ENCODE measurements around the gene RNU11. TPM values are rescaled to one million over a fixed set of nuclear protein-coding genes. Genes with fewer than 3 reads are reported as not detected.
"Not testable (repeated sequence)": the region's sequence is repeated elsewhere in the genome, so short reads cannot be mapped to it uniquely, and the experiment has no call there.

RNU11 gene
- not detected in 2 replicates for total RNA-seq

DNA sequence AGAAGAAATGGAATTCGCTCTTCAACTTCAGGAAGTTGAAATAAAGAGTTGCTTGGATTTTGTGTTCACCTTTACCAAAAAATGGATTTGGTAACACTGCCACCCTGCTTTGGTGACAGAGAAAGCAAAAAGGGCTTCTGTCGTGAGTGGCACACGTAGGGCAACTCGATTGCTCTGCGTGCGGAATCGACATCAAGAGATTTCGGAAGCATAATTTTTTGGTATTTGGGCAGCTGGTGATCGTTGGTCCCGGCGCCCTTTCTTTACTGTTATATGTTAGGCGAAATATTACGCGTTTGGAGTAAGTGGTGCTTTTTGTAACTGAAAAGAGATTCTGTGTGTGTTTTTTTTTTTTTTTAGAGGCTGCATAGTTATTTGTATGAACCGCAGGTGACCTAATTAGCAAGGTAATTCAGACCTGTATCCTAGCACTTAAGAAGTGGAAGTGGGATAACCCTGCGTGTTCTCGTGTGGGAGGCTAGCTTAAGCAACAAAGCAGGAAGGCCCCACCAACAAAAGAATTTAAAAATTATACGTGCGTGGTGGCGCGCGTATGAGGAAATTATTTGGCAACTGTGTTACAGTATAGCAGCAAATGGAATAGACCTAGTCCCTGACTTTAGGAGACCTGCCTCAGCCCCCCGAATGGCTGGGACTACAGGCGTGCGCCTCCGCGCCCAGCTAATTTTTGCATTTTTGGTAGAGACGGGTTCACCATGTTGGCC lies at the start of gene RNU11:
TSS of gene RNU11 (plus strand) at position 127 of the 725 bp plus-strand sequence.
- DNase-seq (ENCODE audit: extremely low read depth, low read depth, low spot score), result peak; percentile 98

DNA sequence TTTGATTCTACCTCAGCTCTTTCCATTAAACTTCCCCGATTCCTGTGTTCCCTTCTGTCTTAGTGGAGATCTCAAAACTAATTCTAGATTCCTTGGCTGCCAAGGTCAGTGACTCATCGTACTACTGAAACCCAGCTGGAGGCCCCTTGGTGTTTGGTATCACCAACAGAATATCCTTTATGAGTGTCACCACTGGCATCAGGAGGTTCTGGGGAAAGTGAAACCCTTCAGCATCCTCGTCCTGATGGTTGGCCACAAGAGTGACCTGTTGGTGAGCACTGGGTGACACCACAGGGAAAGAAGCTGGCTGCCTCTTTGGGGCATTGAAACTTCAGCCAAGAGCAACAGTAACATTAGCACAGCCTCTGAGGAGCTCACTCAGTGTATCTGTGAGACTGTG lies 46.7 kb upstream of the RNU11 start:
- DNase-seq (ENCODE audit: extremely low read depth, low read depth, low spot score), result no peak

DNA sequence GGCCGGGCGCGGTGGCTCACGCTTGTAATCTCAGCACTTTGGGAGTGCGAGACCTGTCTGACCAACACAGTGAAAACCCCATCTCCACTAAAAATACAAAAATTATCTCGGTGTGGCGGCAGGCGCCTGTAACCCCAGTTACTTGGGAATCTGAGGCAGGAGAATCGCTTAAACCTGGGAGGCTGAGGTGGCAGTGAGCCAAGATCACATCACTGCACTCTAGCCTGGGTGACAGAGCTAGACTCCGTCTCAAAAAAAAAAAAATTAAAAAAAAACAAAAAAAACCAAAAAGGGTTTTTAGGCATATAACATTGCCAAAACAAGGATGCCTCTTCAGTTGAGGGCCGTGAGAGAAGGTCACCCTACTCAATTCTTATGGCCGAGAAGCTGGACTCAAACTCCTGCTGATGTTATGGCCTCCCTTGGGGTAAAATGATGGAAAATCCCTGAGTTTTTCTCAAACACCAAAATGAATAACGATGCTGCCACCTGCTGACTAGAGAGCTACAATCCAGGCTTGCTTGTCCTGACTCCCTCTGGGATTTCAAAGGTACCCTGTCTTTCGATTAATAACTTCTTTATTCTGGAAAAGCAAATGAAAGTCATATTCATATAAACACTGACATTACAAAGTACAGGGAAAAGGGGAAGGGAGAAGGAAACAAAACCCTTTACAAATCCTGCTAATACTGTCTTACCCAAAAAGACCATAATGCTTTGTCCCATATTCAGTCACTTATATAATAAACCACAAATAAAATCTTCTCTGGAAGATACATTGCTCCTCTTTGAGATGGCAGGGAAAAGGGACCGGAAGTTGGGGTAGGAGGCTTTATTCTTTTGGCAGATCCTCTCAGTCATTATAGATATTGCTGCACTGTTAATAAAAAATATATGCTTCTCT lies 45.6 kb upstream of the RNU11 start:
- no peak for DNase-seq (ENCODE audit: extremely low read depth, low read depth, low spot score)

DNA sequence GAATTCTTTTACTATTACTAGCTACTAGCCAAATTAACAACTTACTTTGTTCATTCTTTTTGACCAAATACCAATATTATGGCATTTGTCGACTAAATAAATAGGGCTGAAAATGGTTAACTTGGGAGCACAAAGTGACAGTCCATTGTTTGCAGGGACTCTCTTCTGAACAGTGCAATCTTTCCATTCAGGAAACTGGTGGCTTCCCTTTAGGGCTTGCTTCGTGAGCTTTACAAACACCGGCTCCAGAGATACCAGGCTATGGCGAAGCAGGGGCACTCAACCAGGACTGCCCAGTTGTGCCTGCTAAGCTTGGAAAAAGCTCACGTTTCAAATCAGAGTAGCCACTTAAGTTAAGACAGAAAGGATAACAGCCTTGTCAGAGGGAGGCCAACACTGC lies 44.0 kb upstream of the RNU11 start:
- no peak for DNase-seq (ENCODE audit: extremely low read depth, low read depth, low spot score)

DNA sequence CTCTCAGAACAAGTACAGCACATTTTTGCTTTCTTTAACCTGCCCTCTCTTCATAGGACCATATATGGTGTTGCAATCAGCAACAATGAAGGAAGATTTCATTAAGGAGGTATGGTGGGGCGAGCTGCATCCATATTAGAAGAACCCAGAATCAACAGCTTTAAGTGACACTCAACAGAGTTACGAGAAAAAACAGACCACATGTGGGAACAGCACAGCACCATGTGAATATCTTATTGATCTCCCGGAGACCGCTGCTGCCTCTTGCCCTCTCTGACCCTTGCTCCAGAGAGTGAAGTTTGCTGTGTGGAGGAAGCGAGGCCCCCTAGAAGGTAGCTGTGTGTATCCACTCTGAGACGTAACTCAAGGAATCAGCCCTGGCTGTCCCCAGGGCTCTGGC lies 43.4 kb upstream of the RNU11 start:
- DNase-seq (ENCODE audit: extremely low read depth, low read depth, low spot score), result no peak

DNA sequence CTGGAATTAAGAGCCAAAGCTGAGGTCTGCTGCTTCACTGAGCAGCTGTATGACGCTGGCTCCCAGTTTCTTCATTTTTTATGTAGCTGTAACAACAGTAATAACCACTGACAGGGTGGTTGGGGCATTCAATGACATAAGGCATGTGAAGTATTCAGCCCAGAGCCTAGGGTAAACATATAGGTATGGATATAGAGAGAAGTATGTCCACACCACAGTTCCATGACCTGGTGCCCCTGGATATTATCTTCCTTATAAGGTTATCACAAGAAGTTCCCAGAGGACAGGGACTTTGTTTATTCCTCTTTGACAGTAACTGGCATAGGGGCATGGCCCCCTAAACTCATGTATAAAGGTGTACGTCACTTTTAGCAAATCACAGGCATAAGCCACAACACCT lies 41.6 kb upstream of the RNU11 start:
- no peak for DNase-seq (ENCODE audit: extremely low read depth, low read depth, low spot score)

DNA sequence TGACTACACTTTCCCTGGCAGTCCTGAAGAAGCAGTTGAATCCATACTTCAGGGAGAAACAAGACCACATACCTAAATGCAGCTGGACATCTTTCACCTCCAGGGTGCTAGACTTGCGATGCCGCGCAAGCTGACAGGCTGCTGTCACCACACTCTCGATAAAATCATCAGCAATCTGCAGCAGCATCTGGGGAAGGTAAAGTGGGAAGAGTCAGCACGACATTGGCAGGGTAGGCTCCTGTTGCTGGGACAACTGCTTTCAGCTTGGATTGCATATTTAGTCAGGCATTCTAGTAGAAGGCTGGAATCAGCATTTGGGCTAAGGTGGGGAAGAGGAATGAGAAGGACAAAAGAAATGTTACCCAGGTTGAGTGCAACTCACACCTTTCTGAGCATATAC lies 35.2 kb upstream of the RNU11 start:
- DNase-seq (ENCODE audit: extremely low read depth, low read depth, low spot score), result no peak

DNA sequence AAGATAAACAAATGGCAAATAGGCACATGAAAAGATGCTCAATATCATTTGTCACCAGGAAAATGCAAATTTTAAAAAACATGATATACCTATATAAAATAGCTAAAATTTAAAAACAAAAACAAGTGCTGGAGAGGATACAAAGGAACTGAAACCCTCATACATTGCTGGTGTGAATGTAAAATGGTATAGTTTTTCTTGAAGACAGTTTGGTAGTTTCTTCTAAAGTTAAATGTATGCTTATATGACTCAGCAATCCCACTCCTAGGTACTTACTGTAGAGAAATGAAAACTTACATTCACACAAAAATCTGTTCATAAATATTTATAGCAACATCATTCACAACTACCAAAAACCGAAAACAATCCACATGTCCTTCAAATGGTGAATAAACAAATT lies 16.7 kb upstream of the RNU11 start:
- no peak for DNase-seq (ENCODE audit: extremely low read depth, low read depth, low spot score)

DNA sequence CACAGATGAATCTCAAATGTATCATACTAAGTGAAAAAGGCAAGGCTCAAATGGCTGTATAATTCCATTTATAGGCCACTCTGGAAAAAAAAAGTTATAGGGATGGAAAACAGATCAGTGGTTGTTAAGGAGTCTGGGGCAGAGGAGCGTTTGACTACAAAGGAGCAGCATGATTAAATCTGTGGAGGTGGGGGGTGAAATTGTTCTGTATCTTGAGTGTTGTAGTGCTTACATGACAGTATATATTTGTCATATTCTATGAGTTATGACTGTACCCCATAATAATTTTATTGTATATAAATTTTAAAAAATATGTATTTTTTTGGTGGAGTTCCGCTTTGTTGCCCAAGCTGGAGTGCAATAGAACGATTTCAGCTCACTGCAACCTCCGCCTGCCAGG lies 15.8 kb upstream of the RNU11 start:
- no peak for DNase-seq (ENCODE audit: extremely low read depth, low read depth, low spot score)

DNA sequence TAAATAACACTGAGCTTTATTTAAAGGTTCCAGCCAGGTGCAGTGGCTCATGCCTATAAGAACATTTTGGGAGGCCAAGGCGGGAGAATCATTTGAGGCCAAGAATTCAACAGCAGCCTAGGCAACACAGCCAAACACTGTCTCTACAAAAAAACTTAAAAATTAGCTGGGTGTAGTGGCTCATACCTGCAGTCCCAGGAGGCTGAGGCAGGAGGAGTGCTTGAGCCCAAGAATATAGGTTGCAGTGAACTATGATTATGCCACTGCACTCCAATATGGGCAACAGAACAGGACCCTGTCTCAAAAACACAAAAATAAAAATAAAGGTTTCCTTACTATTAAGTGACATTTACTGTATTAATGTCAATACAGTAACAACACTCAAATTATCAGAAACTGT lies 7.6 kb upstream of the RNU11 start:
- no peak for DNase-seq (ENCODE audit: extremely low read depth, low read depth, low spot score)

DNA sequence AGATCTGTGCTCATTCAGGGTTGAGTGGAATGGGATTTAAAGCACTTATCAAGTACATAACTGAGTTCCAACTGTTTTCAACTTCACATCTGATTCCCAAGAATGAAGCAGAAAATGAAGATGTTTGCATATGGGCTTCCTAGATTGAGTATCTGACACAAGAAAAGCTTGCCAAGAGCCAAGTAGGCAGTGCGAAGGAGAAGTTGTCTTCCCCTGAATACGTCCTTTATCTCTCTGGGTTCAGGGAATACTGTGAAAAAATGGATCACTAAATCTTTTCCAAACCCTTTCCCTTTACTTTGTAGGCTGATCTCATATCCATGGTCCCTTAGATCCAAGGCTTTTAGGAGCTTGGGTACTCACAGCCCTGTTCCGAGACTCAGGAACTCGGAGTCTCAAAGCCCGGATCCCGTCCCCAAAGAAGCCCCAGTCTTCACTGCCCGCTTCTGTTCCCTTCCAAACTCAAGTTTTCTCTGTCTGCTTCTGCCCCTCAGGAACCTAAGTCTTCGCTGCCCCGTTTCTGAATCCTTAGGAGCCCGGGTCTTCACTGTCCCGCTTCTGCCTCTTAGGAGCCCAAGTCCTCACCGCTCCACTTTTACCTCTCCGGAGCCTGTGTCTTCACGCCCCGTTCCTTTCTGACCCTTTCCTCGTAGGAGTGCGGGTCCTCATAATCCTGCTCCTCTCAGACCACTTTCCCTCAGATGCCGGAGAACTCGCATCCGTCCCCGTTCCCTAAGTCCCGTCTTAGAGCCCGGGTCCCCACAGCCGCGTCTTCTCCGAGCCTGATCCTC lies 6.1 kb upstream of the RNU11 start:
- DNase-seq (ENCODE audit: extremely low read depth, low read depth, low spot score), result no peak

DNA sequence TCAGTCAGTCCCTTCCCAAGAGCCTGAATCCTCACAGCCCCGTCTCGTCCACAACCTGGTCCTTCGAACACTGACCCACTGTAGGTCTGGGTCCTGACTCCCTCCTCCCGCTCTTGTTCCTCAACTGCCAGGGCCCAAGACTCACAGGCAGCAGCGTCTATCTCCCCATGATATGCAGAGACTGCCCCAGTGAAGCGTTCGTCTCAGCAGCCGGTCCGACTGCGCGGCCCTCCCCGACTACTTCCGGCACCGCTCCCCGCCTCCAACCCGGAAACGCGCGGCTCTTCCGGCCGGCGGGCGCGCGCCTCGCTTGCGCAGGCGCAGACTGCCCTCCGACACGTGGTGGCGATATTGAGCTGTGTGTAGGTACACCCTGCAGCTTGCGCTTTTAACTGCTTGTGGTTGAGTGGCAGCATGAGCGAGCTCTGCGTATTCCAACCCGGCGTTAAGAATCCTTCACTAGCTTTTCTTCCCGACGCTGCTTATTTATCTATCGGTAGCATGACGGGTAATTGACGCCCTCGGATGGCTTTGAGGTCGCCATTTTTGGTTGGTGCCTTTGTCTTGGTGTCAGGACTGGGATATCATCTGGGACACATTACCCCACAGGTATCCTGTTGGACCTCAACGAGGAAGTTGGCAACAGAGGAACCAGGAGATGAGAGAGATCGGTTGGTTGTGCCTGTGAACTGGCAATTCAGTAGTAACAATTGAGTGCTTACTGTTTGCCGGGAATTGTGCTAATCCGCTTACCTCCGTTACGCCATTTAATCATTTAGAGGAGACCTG lies 5.4 kb upstream of the RNU11 start, which contains the start of gene TAF12:
TSS of gene TAF12 (minus strand) at position 221 of the 789 bp plus-strand sequence. CDS start 20,986 bp downstream, outside the sequence.
- DNase-seq (ENCODE audit: extremely low read depth, low read depth, low spot score), result no peak

DNA sequence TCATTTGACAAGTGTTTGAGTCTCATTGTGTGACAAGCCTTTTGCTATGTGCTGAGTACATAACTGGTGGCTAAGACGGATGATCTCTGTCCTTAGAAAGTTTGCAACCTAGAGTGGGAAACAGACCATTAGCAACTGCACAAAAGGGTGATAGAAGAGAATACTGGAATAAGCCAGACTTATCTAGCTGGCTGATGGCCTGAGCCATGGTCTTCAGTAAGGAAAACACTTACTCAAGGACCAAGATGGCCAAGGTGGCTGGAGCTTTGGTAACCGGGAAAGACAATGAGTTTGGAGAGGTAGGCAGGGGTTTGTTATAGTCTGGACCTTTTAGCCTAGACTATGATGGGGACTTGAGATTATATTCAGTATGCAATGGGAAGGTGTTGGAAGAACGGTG lies 3.9 kb upstream of the RNU11 start:
- DNase-seq (ENCODE audit: extremely low read depth, low read depth, low spot score), result no peak

DNA sequence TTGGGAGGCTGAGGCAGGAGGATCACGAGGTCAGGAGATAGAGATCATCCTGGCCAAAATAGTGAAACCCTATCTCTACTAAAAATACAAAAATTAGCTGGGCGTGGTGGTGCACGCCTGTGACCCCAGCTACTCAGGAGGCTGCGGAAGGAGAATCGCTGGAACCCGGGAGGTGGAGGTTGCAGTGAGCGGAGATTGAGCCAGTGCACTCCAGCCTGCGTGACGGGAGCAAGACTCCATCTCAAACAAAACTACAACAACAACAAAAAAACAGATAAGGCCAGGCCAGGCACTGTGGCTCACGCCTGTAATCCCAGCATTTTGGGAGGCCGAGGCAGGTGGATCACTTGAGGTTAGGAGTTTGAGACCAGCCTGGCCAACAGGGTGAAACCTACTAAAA lies 3.0 kb upstream of the RNU11 start:
- DNase-seq (ENCODE audit: extremely low read depth, low read depth, low spot score), result not testable (repeated sequence)

DNA sequence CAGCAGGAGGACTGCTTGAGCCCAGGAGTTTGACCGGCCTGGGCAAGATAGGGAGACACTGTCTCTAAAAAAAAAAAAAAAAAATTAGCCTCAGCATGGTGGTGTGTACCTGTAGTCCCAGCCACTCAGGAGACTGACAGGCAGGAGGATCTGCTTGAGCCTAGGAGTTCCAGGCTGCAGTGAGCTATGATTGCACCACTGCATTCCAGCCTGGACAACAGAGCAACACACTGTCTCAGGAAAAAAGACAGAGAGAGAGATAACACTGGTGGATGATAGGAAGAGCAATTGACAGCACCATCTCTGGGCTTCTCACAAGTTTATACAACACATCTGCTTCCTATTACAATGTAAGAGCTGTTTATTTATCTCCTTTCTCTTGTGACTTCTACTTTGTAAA lies 2.4 kb upstream of the RNU11 start:
- no peak for DNase-seq (ENCODE audit: extremely low read depth, low read depth, low spot score)

DNA sequence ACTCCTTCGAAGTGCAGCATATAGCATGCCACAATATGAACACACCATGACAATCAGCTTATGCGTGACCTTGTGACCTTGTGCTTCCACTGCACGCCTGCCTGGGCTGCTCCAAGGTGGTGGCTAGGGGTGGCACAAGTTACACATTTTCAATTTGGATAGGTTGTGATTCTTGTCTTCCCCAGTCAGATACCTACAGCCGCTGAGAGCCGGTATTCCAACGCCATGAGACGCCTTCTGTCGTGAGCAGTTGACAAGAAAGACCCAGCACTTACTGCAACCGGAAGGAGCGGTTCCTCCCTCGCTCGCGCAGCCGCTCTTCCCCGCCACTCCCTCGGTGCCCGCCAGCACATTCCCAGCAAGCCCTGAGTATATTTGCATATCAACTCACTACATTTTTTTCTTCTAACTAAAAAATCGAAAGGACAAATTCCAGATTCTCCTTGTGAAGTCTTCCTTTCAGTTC lies 359 bp upstream of the RNU11 start:
- no peak for DNase-seq (ENCODE audit: extremely low read depth, low read depth, low spot score)

DNA sequence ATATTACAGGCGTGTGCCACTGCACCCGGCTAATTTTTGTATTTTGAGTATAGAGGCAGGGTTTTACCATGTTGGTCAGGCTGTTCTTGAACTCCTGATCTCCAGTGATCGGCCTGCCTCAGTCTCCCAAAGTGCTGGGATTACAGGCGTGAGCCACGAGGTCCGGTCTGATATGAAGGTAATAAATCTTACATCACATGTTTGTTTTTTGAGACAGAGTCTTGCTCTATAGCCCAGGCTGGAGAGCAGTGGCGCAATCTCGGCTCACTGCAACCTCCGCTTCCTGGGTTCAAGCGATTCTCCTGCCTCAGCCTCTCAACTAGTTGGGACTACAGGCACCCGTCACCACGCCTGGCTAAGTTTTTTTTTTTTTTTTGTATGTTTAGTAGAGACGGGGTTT lies 4.7 kb downstream of the RNU11 start:
- DNase-seq (ENCODE audit: extremely low read depth, low read depth, low spot score), result not testable (repeated sequence)

DNA sequence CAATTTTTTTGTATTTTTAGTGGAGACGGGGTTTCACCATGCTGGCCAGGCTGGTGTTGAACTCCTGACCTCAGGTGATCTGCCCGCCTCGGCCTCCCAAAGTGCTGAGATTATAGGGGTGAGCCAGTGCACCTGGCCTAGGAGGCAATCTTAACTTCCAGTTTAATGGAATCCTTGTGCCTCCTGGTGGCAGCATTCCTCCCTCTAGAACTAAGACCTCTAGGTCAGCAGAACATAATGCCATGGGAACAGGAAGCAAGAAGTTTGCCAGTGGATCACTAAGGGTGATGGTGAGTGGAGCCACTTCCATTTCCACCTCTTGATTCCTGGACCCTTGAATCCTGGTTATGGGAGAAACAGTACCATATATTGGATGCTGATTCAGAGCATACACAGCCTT lies 5.5 kb downstream of the RNU11 start:
- DNase-seq (ENCODE audit: extremely low read depth, low read depth, low spot score), result not testable (repeated sequence)

DNA sequence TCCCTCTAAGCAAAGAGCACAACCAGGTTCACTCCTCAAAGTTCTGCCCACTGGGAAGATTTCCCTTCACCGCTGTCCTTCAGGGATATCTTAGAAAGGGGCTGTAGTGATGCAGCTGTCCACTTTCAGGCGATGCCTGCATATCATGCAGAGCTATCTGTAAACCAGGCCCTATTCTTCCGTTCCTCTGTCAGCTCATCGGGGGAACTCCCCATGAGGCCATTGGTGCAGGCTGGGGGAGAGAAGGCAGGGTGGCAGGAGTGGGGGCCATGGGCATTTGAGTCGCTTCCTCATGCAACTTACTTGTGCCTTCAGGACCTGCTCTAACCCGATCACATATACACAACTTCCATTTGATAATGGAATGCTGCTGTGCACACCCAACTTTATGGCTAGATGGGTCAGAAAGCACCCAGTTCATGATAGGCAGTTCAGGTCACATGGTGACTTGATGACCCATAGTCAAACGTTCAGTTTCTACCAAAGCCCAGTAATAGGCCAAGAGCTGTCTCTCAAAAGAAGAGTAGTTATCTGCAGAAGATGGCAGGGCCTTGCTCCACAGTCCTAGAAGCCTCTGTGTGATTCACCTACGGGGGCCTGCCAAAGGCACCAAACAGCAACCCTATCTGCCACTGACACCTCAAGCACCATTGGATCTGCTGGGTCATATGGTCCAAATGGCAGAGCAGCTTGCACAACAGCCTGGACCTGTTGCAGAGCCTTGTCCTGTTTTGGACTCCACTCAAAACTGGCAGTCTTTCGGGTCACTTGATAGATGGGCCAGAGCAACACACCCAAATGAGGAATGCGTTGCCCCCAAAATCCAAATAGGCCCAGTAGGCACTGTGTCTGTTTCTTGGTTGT lies 7.3 kb downstream of the RNU11 start:
- DNase-seq (ENCODE audit: extremely low read depth, low read depth, low spot score), result not testable (repeated sequence)

Data from glomerular endothelial cell (primary cell).